CD14-positive monocyte (primary cell): ENCODE measurements around the gene PCDH1. TPM values are rescaled to one million over a fixed set of nuclear protein-coding genes. Genes with fewer than 3 reads are reported as not detected.

Experiments
- DNase-seq, 3 donors: peaks; one replicate each; pipeline ENCODE4 v3.0.0-alpha.2; 2011 to 2022
- H2AFZ ChIP-seq: 2 replicates; pipeline ENCODE4 v1.6.0; 2012; ENCODE audit warnings: mild to moderate bottlenecking, low read depth, low read length, inconsistent platforms; ENCODE audit not compliant: insufficient read depth, poor library complexity, severe bottlenecking
- H3K27ac ChIP-seq, 2 donors: 1 replicate in 1 of 2; 2 replicates in 1 of 2; pipeline ENCODE4 v1.5.1; 2012 to 2013; ENCODE audit warnings: low read length in 2 of 2, control low read depth in 1 of 2, inconsistent platforms in 1 of 2, low read depth in 1 of 2, mild to moderate bottlenecking in 1 of 2
- H3K27me3 ChIP-seq, 2 donors: one replicate each; pipeline versions ENCODE4 v1.6.0 to v1.6.1; 2011 to 2013; ENCODE audit warnings: low read length in 2 of 2; ENCODE audit not compliant: control insufficient read depth in 2 of 2, insufficient read depth in 2 of 2
- H3K36me3 ChIP-seq, 2 donors: replicated peaks in 1 of 2; 1 replicate in 1 of 2; 2 replicates in 1 of 2; pipeline versions ENCODE4 v1.5.1 to v1.6.1; 2012 to 2013; ENCODE audit warnings: low read length in 2 of 2, control low read depth in 1 of 2, inconsistent platforms in 1 of 2, mild to moderate bottlenecking in 1 of 2; ENCODE audit not compliant: insufficient read depth in 2 of 2, control insufficient read depth in 1 of 2
- H3K4me1 ChIP-seq, 2 donors: 1 replicate in 1 of 2; 2 replicates in 1 of 2; pipeline versions ENCODE4 v1.5.1 to v1.6.1; 2012 to 2013; ENCODE audit warnings: low read length in 2 of 2, control low read depth in 1 of 2, inconsistent platforms in 1 of 2, mild to moderate bottlenecking in 1 of 2, moderate library complexity in 1 of 2; ENCODE audit not compliant: insufficient read depth in 2 of 2, control insufficient read depth in 1 of 2
- H3K4me2 ChIP-seq: replicated peaks from 2 replicates; pipeline ENCODE3; 2012; ENCODE audit warnings: low read length, moderate library complexity, mild to moderate bottlenecking; ENCODE audit not compliant: poor library complexity, severe bottlenecking; ENCODE audit errors: extremely low read depth
- H3K4me3 ChIP-seq, 3 experiments: fragments of 200-600 bp in 1 of 3; sonication (generic) in 1 of 3; replicated peaks in 1 of 3; 1 replicate in 2 of 3; 2 replicates in 1 of 3; pipeline ENCODE4 v1.5.1; 2011 to 2013; ENCODE audit warnings: low read length in 3 of 3, mild to moderate bottlenecking in 3 of 3, control low read depth in 2 of 3, low read depth in 2 of 3, inconsistent platforms in 1 of 3, moderate library complexity in 1 of 3
- H3K79me2 ChIP-seq: 2 replicates; pipeline ENCODE4 v1.6.0; 2012; ENCODE audit warnings: mild to moderate bottlenecking, control low read depth, inconsistent platforms, low read length, moderate library complexity; ENCODE audit not compliant: insufficient read depth
- H3K9ac ChIP-seq: 2 replicates; pipeline ENCODE4 v1.6.0; 2017; ENCODE audit warnings: low read length, mild to moderate bottlenecking; ENCODE audit not compliant: insufficient read depth, poor library complexity, severe bottlenecking
- H3K9me3 ChIP-seq, 2 donors: replicated peaks in 1 of 2; 1 replicate in 1 of 2; 2 replicates in 1 of 2; pipeline versions ENCODE4 v1.5.1 to v1.6.1; 2012 to 2013; ENCODE audit warnings: low read length in 2 of 2, control low read depth in 1 of 2; ENCODE audit not compliant: control insufficient read depth in 1 of 2, insufficient read depth in 1 of 2
- H4K20me1 ChIP-seq: 2 replicates; pipeline ENCODE4 v1.6.0; 2012; ENCODE audit warnings: mild to moderate bottlenecking, low read length, control low read depth, moderate library complexity; ENCODE audit not compliant: insufficient read depth
- H3K27ac Mint-ChIP-seq, 7 donors: one replicate each; pipeline ENCODE4 v1.8.0; 2020; ENCODE audit warnings: mild to moderate bottlenecking in 7 of 7, mixed read lengths in 7 of 7, moderate library complexity in 6 of 7, inconsistent platforms in 2 of 7
- H3K27me3 Mint-ChIP-seq, 3 donors: one replicate each; pipeline ENCODE4 v1.8.0; 2021 to 2022; ENCODE audit warnings: low read depth in 3 of 3, mild to moderate bottlenecking in 3 of 3, mixed read lengths in 3 of 3, moderate library complexity in 3 of 3, inconsistent platforms in 1 of 3
- H3K36me3 Mint-ChIP-seq, 2 donors: one replicate each; pipeline ENCODE4 v1.8.0; 2020; ENCODE audit warnings: mixed read lengths in 2 of 2, inconsistent platforms in 1 of 2, mild to moderate bottlenecking in 1 of 2
- H3K4me1 Mint-ChIP-seq: one replicate; pipeline ENCODE4 v1.8.0; 2020; ENCODE audit warnings: mild to moderate bottlenecking, mixed read lengths
- H3K4me3 Mint-ChIP-seq, 2 donors: one replicate each; pipeline ENCODE4 v1.8.0; 2020; ENCODE audit warnings: mild to moderate bottlenecking in 2 of 2, mixed read lengths in 2 of 2, moderate library complexity in 1 of 2
- H3K9me3 Mint-ChIP-seq, 7 donors: one replicate each; pipeline ENCODE4 v1.8.0; 2020 to 2022; ENCODE audit warnings: mixed read lengths in 7 of 7, mild to moderate bottlenecking in 6 of 7, moderate library complexity in 6 of 7, inconsistent platforms in 2 of 7
- CTCF ChIP-seq: fragments of 200-600 bp; IDR thresholded peaks from one replicate; pipeline ENCODE4 v1.8.0; 2022; ENCODE audit warnings: antibody characterized with exemption, mild to moderate bottlenecking
- WGBS: methylation state at CpG from one replicate; pipeline ENCODE4 v1.1.5; 2013; ENCODE audit warnings: missing lambda C conversion rate; ENCODE audit not compliant: insufficient coverage; 5-methylcytosine and 5-hydroxymethylcytosine counted together
- intact Hi-C, 2 donors: fragments of 100-400 bp; cut with micrococcal nuclease; formaldehyde crosslinking; loops; one replicate each; pipeline versions ENCODE4 v1.15.0 to v1.15.1; 2023
- polyA plus RNA-seq, 3 donors: library from polyadenylated mRNA; depleted of rRNA in 1 of 3; unstranded in 2 of 3; stranded (reverse) in 1 of 3; fragments of 300-500 nt in 2 of 3; fragments of >200 nt in 1 of 3; fragmentation: Illumina TruSeq in 2 of 3; gene quantifications; 1 replicate in 2 of 3; 2 replicates in 1 of 3; pipeline ENCODE4 v1.2.3, GENCODE V29; 2012 to 2021

Gene PCDH1
- polyA plus RNA-seq, 3 donors, result not detected

- H3K27me3 ChIP-seq, result peaks cover 2 to 4% of the 10 kb centered on the region in 2 donors
- H3K79me2 ChIP-seq, result no peaks in the 10 kb centered on the region
- no peak overlapping the region for H3K4me3 Mint-ChIP-seq
- peaks cover 10% of the 10 kb centered on the region for H3K4me1 Mint-ChIP-seq
- no peaks in the 10 kb centered on the region for H3K36me3 Mint-ChIP-seq
- H3K27me3 Mint-ChIP-seq, result peaks cover 12 to 34% (median 22%) of the 10 kb centered on the region in 3 donors
- H3K4me3 ChIP-seq, result no peak overlapping the region
- no peak overlapping the region for H3K27ac Mint-ChIP-seq
- no peaks in the 10 kb centered on the region for H4K20me1 ChIP-seq
- H3K36me3 ChIP-seq, result no peaks in the 10 kb centered on the region
- intact Hi-C loops, result no loop called here
- no peak overlapping the region for H2AFZ ChIP-seq
- H3K4me2 ChIP-seq, result no peak overlapping the region
- no peaks in the 10 kb centered on the region for H3K9me3 ChIP-seq
- H3K9me3 Mint-ChIP-seq, result no peaks in the 10 kb centered on the region
- no peak for DNase-seq
- H3K4me1 ChIP-seq, result no peaks in the 10 kb centered on the region
- H3K27ac ChIP-seq, result no peak overlapping the region
- no peak overlapping the region for H3K9ac ChIP-seq
- WGBS, result 90% methylated on average over 1 of the region's 5 CpGs
- TF ChIP-seq CTCF, result no peak
These were observed 34.9 kb downstream of the PCDH1 start for GRCh38 chr5:141843156-141843927.

GRCh38 chr5:141841378-141842180 is 36.6 kb downstream of the PCDH1 start:
- H3K4me1 Mint-ChIP-seq, result peaks cover 11% of the 10 kb centered on the region
- H3K9me3 Mint-ChIP-seq, result no peaks in the 10 kb centered on the region
- no peak for DNase-seq
- H3K9ac ChIP-seq, result no peak overlapping the region
- H3K27ac Mint-ChIP-seq, result no peak overlapping the region
- H3K4me2 ChIP-seq, result no peak overlapping the region
- intact Hi-C loops, result no loop called here
- peaks cover 0 to 3% of the 10 kb centered on the region in 2 donors for H3K4me1 ChIP-seq
- H3K27me3 ChIP-seq, result peaks cover 0 to 2% of the 10 kb centered on the region in 2 donors
- H3K36me3 ChIP-seq, result no peaks in the 10 kb centered on the region
- H3K36me3 Mint-ChIP-seq, result no peaks in the 10 kb centered on the region
- H3K4me3 ChIP-seq, result no peak overlapping the region
- no peak for TF ChIP-seq CTCF
- peaks cover 11 to 23% (median 15%) of the 10 kb centered on the region in 3 donors for H3K27me3 Mint-ChIP-seq
- no peaks in the 10 kb centered on the region for H4K20me1 ChIP-seq
- H3K79me2 ChIP-seq, result no peaks in the 10 kb centered on the region
- H3K4me3 Mint-ChIP-seq, result no peak overlapping the region
- no peak overlapping the region for H3K27ac ChIP-seq
- H3K9me3 ChIP-seq, result no peaks in the 10 kb centered on the region
- 88% methylated on average over 12 of the region's 14 CpGs for WGBS
- no peak overlapping the region for H2AFZ ChIP-seq
